Liver (tissue), 3 donors: Measurements from ENCODE around the gene JAG1.

Experiments used
- CTCF ChIP-seq: fragments of 150-350 bp; IDR thresholded peaks from 2 replicates; pipeline ENCODE4 v1.5.1; 2017; ENCODE audit warnings: improper control_type of control experiment, low read depth, low read length; ENCODE audit not compliant: missing input control
- FOXA1 ChIP-seq: IDR thresholded peaks from 2 replicates; pipeline ENCODE4 v1.6.1; 2016; ENCODE audit warnings: antibody characterized with exemption
- FOXA2 ChIP-seq: IDR thresholded peaks from 2 replicates; pipeline ENCODE4 v1.6.1; 2016; ENCODE audit warnings: antibody characterized with exemption
- JUND ChIP-seq, 2 donors: IDR thresholded peaks; 2 replicates each; pipeline ENCODE4 v1.6.1; 2016; ENCODE audit warnings: antibody characterized with exemption in 2 of 2
- MAX ChIP-seq: IDR thresholded peaks from 2 replicates; pipeline ENCODE4 v1.6.1; 2016; ENCODE audit warnings: antibody characterized with exemption
- TAF1 ChIP-seq: conservative IDR thresholded peaks from 2 replicates; pipeline ENCODE4 v1.6.1; 2016; ENCODE audit warnings: antibody characterized with exemption, mild to moderate bottlenecking
- ZBTB33 ChIP-seq: IDR thresholded peaks from 2 replicates; pipeline ENCODE4 v1.6.1; 2016; ENCODE audit warnings: antibody characterized with exemption
- donor health status: healthy.
- donor health status: healthy.

- no peak for TF ChIP-seq CTCF
- no peak for TF ChIP-seq FOXA2
- no peak for TF ChIP-seq JUND (IDR thresholded peaks at IDR 0.05)
- no peak for TF ChIP-seq MAX
- no peak for TF ChIP-seq ZBTB33
- no peak for TF ChIP-seq TAF1
- no peak for TF ChIP-seq FOXA1
Observed at GRCh38 chr20:10670501-10671220, 3.1 kb downstream of the JAG1 start.
